ENCODE data around the gene VASN.

Gene VASN

DNA sequence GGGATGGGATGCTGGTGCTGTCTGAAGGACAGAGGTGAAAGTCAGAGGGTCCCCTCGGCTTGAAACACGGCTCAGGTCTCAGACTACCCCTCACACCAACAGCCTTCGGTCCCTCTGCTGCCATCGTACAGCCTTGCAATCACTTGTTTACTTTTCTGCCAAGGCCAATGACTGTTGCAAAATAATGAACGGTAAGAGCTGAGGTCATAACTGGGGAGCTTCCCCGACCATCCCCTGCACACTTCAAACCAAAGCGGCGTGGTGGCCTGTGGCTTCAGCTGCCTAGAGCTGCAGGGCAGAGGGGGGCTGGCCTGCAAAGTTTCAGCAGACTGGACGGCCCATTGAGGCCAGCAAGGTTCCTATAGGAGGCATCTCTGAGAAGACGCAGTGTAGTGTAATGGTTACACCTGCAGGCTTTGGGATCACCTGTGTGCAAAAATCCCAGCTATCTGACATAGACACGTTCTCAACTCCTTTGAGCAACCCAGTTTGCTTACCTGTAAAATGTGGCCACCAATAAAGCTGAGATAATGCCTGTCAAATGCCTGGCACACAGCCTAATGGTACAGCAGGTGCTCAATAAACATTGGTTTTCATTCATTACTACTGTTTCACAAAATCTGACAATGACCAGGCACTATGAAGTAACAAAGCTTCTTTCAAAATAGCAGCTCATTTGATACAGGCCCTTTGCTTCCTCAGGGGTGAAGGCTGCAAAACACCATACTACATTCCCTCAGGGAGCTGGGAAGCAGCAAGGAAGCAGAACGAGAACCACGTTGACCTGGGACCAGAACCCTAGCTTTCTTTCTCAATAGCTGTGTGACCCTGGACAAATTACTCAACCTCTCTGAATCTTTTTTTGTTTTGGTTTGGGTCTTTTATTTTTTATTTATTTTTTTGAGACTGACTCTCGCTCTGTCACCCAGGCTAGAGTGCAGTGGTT is 25.5 kb upstream of the VASN start:
- H3K4me1 Mint-ChIP-seq, result peaks cover 11% of the 10 kb centered on the region
- no peaks in the 10 kb centered on the region for H3K27me3 Mint-ChIP-seq (ENCODE audit: low read depth, poor library complexity)
- no peak overlapping the region for H3K27ac Mint-ChIP-seq
- no peak for DNase-seq
- peaks cover 25% of the 10 kb centered on the region for H3K36me3 Mint-ChIP-seq (ENCODE audit: low read depth)
- TF ChIP-seq, protein P1, sequence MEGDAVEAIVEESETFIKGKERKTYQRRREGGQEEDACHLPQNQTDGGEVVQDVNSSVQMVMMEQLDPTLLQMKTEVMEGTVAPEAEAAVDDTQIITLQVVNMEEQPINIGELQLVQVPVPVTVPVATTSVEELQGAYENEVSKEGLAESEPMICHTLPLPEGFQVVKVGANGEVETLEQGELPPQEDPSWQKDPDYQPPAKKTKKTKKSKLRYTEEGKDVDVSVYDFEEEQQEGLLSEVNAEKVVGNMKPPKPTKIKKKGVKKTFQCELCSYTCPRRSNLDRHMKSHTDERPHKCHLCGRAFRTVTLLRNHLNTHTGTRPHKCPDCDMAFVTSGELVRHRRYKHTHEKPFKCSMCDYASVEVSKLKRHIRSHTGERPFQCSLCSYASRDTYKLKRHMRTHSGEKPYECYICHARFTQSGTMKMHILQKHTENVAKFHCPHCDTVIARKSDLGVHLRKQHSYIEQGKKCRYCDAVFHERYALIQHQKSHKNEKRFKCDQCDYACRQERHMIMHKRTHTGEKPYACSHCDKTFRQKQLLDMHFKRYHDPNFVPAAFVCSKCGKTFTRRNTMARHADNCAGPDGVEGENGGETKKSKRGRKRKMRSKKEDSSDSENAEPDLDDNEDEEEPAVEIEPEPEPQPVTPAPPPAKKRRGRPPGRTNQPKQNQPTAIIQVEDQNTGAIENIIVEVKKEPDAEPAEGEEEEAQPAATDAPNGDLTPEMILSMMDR (IDR thresholded peaks at IDR 0.05), result no peak
- H3K9me3 Mint-ChIP-seq, result peaks cover 10% of the 10 kb centered on the region
- no peak overlapping the region for H3K4me3 Mint-ChIP-seq

DNA sequence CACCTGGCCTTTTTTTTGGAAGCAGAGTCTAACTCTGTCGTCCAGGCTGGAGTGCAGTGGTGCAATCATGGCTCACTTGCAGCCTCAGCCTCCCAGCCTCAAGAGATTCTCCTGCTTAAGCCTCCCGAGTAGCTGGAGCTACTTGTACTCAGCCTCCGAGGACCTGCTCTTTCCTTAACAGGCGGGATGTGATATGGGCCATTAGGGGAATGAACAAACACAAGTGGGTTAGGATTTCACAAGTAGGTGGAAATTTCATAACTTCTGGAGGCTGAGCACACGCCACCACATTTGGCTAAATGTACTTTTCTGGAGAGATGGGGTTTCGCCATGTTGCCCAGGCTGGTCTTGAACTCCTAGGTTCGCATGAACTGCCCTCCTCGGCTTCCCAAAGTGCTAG is 24.6 kb upstream of the VASN start:
- Mint-ChIP-seq H3K9me3 (peaks cover 10% of the 10 kb centered on the region), H3K27me3 (ENCODE audit: low read depth, poor library complexity) (no peaks in the 10 kb centered on the region), H3K36me3 (ENCODE audit: low read depth) (peaks cover 25% of the 10 kb centered on the region), H3K4me1 (peaks cover 18% of the 10 kb centered on the region), H3K27ac (peak overlapping the region; percentile 72), H3K4me3 (no peak overlapping the region)
- TF ChIP-seq, protein P1 (IDR thresholded peaks at IDR 0.05), result no peak
- DNase-seq, result no peak

DNA sequence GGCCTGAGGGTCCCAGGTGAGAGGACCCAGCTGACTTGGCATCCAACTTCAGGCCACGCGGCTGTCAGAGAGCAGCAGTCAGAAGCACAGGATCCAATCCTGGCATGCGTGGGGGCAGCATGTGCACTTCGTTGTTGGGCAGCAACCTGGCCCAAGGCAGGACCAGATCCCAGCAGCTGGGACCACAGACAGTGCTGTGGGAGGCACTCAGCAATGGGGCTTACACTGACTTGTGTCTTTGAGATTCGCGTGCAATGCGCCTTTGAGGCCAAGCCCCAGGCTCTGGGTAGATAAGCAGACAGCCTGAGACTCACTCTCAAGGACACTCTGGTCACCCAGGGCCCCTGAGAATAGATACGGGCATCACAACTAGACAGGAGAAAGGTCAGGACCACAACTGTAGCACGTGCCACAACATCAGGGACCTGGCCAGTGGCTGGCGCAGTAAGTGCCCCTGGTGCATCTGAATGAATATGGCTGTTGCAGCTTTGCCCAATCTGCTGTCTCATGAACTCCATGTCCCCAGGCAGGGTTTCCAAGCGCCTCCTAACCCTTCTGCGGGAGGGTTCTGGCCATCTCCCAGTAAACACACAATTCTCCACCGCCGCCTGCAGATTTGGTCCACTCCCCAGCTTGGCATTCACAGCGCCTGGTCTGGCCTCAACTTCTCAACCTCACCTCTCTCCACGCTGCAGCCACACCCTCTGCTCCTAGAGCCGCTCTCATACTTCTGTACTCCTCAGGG is 23.7 kb upstream of the VASN start:
- no peak for DNase-seq
- Mint-ChIP-seq H3K27me3 (ENCODE audit: low read depth, poor library complexity) (no peaks in the 10 kb centered on the region), H3K27ac (peak overlapping the region; percentile 84), H3K4me3 (no peak overlapping the region), H3K4me1 (peaks cover 18% of the 10 kb centered on the region), H3K36me3 (ENCODE audit: low read depth) (peaks cover 25% of the 10 kb centered on the region), H3K9me3 (peaks cover 10% of the 10 kb centered on the region)
- TF ChIP-seq, protein P1 (IDR thresholded peaks at IDR 0.05), result no peak

DNA sequence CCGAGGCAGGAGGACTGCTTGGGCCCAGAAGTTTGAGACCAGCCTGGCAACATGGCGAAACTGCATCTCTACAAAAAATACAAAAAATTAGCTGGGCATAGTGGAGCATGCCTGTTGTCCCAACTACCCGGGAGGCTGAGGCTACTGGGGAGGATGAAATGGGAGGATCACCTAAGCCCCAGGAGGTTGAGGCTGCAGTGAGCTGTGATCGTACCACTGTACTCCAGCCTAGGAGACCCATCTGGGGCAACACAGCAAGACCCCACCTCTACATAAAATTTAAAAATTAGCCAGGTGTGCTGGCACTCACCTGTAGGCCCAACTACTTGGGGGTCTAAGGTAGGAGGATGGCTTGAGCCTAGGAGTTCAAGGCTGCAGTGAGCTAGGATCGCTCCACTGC is 22.3 kb upstream of the VASN start:
- Mint-ChIP-seq H3K4me1 (peaks cover 30% of the 10 kb centered on the region), H3K9me3 (peaks cover 5% of the 10 kb centered on the region), H3K36me3 (ENCODE audit: low read depth) (peaks cover 18% of the 10 kb centered on the region), H3K4me3 (no peak overlapping the region), H3K27ac (no peak overlapping the region), H3K27me3 (ENCODE audit: low read depth, poor library complexity) (peaks cover 7% of the 10 kb centered on the region)
- TF ChIP-seq, protein P1 (IDR thresholded peaks at IDR 0.05), result no peak
- no peak for DNase-seq

DNA sequence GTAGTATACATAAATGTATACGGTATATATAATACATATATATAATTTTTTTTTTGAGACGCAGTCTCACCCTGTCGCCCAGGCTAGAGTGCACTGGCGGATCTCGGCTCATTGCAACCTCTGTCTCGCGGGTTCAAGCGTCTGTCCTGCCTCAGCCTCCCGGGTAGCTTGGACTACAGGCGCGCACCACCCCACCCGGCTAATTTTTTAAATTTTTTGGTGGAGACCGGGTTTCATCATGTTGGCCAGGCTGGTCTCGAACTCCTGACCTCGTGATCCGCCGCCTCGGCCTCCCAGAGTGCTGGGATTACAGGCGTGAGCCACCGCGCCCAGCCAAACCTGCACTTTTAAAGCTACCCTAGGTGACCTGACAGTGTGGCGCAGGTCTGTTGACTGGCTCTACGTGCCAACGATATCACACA is 21.3 kb upstream of the VASN start:
- TF ChIP-seq, protein P1 (IDR thresholded peaks at IDR 0.05), result no peak
- peaks cover 37% of the 10 kb centered on the region for H3K4me1 Mint-ChIP-seq
- H3K9me3 Mint-ChIP-seq, result no peaks in the 10 kb centered on the region
- peak overlapping the region; percentile 95 for H3K27ac Mint-ChIP-seq
- peaks cover 7% of the 10 kb centered on the region for H3K27me3 Mint-ChIP-seq (ENCODE audit: low read depth, poor library complexity)
- H3K36me3 Mint-ChIP-seq (ENCODE audit: low read depth), result peaks cover 11% of the 10 kb centered on the region
- H3K4me3 Mint-ChIP-seq, result peak overlapping the region; percentile 90
- DNase-seq, result no peak

Measured in nephron progenitor cell (in vitro differentiated cells).